Heart right ventricle (tissue), 16 donors: ENCODE results near the gene HMCN2. TPM values are rescaled to one million over a fixed set of nuclear protein-coding genes. Genes with fewer than 3 reads are reported as not detected.

Source experiments
- ATAC-seq, 8 donors: fragments of 200-7000 bp; cut with Tn5 transposase; one replicate each; pipeline ENCODE4 v1.9.1; 2020; ENCODE audit warnings: mild to moderate bottlenecking in 8 of 8, moderate library complexity in 8 of 8, moderate number of reproducible peaks in 1 of 8
- DNase-seq, 2 donors: peaks; one replicate each; pipeline ENCODE4 v3.0.0-alpha.2; 2020
- H3K27ac ChIP-seq, 10 donors: fragments of 200-600 bp; sonication (generic) in 2 of 10; one replicate each; pipeline versions ENCODE4 v1.5.0 to v1.8.0; 2020 to 2022; ENCODE audit warnings: mild to moderate bottlenecking in 3 of 10
- H3K27me3 ChIP-seq, 7 donors: fragments of 200-600 bp; one replicate each; pipeline ENCODE4 v1.8.0; 2021 to 2022; ENCODE audit warnings: mild to moderate bottlenecking in 2 of 7
- H3K36me3 ChIP-seq, 9 donors: fragments of 200-600 bp; sonication (generic) in 1 of 9; one replicate each; pipeline versions ENCODE4 v1.5.0 to v1.8.0; 2020 to 2022; ENCODE audit warnings: mild to moderate bottlenecking in 2 of 9
- H3K4me1 ChIP-seq, 9 donors: fragments of 200-600 bp; sonication (generic) in 1 of 9; one replicate each; pipeline versions ENCODE4 v1.5.0 to v1.8.0; 2020 to 2022; ENCODE audit warnings: mild to moderate bottlenecking in 4 of 9
- H3K4me3 ChIP-seq, 10 donors: fragments of 200-600 bp; sonication (generic) in 2 of 10; one replicate each; pipeline versions ENCODE4 v1.5.0 to v1.8.0; 2020 to 2022; ENCODE audit warnings: mild to moderate bottlenecking in 7 of 10, moderate library complexity in 2 of 10
- H3K9me3 ChIP-seq, 11 donors: fragments of 200-600 bp in 10 of 11; sonication (generic) in 2 of 11; one replicate each; pipeline versions ENCODE4 v1.5.0 to v1.8.0; 2013 to 2022; ENCODE audit warnings: mild to moderate bottlenecking in 2 of 11, control low read depth in 1 of 11, moderate library complexity in 1 of 11
- WGBS, 2 donors: extraction: QIAGEN DNeasy Blood & Tissue Kit; methylation state at CpG; one replicate each; pipeline ENCODE4 v1.1.7; 2013; ENCODE audit warnings: inconsistent platforms in 1 of 2; 5-methylcytosine and 5-hydroxymethylcytosine counted together
- intact Hi-C, 10 donors: fragments of 100-400 bp; cut with DNase I; formaldehyde crosslinking; loops; one replicate each; pipeline versions ENCODE4 v1.11.1 to v1.14.2; 2022
- polyA plus RNA-seq, 2 donors: library from polyadenylated mRNA; stranded (reverse); fragments of 200-250 nt; gene quantifications; one replicate each; pipeline ENCODE4 v1.2.3, GENCODE V29; 2013
- total RNA-seq, 10 donors: library from RNA; stranded (reverse); fragmentation: NEBNext Ultra II Directional in 3 of 10; extraction: Animal tissue kit (Norgen Biotek cat#: 25700) in 3 of 10; gene quantifications; one replicate each; pipeline versions ENCODE4 v1.2.1 to v1.2.4, GENCODE V29; 2021 to 2023
- TF ChIP-seq, protein P1 (sequence below), 9 donors: fragments of 200-600 bp; sonication (generic) in 2 of 9; IDR thresholded peaks; one replicate each; pipeline versions ENCODE4 v1.5.0 to v1.8.0; 2021 to 2022; ENCODE audit warnings: antibody characterized with exemption in 9 of 9, mild to moderate bottlenecking in 5 of 9, moderate library complexity in 1 of 9
- donor health status: Arrhythmogenic right ventricular cardiomyopathy.
- donor health status: ischemic (EF 13 %, LVEDD 7.1; RV severe dilation, severe dysfunction).
- donor health status: healthy with polysubstance abuse.
- donor health status: DM: no; HTN: yes; CAD: no.
- donor health status: DM: no; HTN: no; CAD: no.
- donor health status: ischemic (EF 25% LVEDD 6.9; RV normal size, moderate dysfunction).
- donor health status: ischemic (EF 25% LVEDD 5.7; RV mildly dilated, moderate dysfunction).
- donor health status: healthy.
- donor health status: DM: yes; HTN: yes; CAD: no.
- donor health status: Ischemic cardiomyopathy.
- donor health status: ischemic (EF 35%, LVEDD 5.7; RV mildly dilated, moderate dysfunction).
- donor health status: nonischemic (EF 11% LVEDD 7.7; RV severe dilation, severe dysfunction).
- donor health status: DM: yes; HTN: yes; CAD: no.
- donor health status: PGD.
- donor health status: ischemic (EF 29% LVEDD 5.4; RV normal size, mild dysfunction).
- donor health status: nonischemic (EF 23%, LVEDD 6.1; RV moderate dilation, normal function).

Gene HMCN2
- total and polyA plus RNA-seq, 12 donors = 2.6 to 10.2 (median 4.9) TPM

DNA sequence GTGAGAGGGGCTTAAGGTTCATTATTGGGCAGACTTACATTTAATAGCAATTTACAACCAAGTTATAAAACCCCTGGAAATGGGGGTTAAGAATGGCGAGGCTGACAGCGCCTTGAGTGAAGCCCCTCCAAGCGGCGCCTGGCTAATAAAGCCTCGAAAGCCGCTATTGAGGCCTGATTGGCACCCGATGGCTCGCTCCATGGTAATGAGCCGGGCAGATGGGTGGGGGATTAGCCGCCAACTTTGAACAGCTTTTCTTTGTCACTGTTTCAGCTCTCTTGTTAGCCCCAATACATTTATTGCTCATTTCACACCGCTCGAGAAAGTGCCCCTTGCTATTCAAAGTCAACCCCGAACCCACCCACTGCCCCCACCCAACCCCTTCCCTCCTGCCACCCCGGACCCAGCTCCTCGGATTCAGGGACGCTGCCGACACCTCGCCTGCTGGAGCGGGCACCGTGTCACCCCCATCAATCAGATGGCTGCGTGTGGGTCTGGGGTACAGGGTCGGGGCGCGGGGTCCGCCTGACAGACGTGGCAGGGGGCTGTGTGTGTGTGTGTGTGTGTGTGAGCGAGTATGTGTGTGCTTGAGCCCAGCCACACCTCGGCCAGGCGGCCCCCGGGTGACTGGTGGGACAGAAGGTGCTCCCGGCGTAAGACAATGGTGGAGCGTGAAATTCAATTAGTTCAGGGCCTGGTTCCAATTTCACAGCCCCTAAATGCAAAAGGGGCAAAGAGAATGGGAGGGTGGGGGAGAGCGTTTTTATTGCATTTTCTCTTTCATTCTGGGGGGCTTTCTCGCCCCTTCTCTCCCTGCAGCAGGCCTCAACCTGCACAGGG is 213.4 kb downstream of the HMCN2 start:
- DNase-seq = no peak
- no peak overlapping the region for H3K4me3 ChIP-seq
- TF ChIP-seq, protein P1, sequence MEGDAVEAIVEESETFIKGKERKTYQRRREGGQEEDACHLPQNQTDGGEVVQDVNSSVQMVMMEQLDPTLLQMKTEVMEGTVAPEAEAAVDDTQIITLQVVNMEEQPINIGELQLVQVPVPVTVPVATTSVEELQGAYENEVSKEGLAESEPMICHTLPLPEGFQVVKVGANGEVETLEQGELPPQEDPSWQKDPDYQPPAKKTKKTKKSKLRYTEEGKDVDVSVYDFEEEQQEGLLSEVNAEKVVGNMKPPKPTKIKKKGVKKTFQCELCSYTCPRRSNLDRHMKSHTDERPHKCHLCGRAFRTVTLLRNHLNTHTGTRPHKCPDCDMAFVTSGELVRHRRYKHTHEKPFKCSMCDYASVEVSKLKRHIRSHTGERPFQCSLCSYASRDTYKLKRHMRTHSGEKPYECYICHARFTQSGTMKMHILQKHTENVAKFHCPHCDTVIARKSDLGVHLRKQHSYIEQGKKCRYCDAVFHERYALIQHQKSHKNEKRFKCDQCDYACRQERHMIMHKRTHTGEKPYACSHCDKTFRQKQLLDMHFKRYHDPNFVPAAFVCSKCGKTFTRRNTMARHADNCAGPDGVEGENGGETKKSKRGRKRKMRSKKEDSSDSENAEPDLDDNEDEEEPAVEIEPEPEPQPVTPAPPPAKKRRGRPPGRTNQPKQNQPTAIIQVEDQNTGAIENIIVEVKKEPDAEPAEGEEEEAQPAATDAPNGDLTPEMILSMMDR (IDR thresholded peaks at IDR 0.05) = no peak
- intact Hi-C loops = loop anchor here in 1 of 10 donors (10.0 kb wide), 1 partner anchor 64 kb away; no protein-coding TSS in a partner anchor
- H3K9me3 ChIP-seq = no peaks in the 10 kb centered on the region
- peaks cover 0 to 5% (median 0%) of the 10 kb centered on the region in 7 donors for H3K27me3 ChIP-seq
- ATAC-seq = no peak
- H3K36me3 ChIP-seq = peaks cover 0 to 56% (median 13%) of the 10 kb centered on the region in 9 donors
- H3K27ac ChIP-seq = no peak overlapping the region
- no peaks in the 10 kb centered on the region for H3K4me1 ChIP-seq
- WGBS, 2 donors = 93% methylated on average over 35 of the region's 35 CpGs

DNA sequence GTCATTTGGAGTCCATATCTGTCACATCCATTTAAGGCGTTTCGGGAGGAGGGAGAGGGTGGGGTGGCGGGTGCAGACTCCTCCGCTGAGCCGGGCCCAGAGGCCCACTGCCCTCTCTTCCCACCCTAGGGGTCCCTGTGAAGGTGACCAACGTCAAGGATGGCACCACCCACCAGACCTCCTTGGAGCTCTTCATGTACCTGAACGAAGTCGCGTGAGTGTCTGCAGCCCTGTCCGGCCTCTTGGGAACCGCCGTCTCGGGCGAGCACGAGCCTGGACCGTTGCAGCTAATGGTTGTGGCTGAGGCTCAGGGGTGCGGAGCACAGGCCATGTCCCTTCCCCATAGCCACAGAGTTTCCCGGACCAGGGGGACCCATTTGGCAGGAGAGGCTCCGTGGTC is 214.0 kb downstream of the HMCN2 start:
- 91 to 92% methylated on average over 19 of the region's 19 CpGs for WGBS, 2 donors
- intact Hi-C loops = loop anchor here in 1 of 10 donors (10.0 kb wide), 1 partner anchor 65 kb away; no protein-coding TSS in a partner anchor

DNA sequence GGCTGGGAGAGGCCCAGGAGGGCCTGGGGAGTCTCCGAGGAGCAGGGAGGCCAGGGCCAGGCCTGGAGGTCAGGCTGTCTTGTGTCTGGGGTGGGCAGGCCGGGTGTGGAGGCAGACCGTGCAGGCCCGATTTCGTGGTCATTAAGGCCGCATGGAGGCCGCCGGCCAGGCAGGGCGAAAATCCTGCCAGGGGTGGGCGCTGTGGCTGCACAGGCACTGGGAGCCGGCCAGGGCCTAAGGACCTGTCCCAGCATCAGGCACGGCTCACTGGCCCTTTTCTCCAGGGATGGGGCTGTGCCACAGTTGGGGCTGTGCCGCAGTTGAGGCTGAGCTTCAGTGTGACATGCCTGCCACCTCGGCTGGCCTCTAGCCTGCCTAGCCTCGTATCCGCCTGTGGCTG is 215.1 kb downstream of the HMCN2 start:
- peaks cover 0 to 5% (median 0%) of the 10 kb centered on the region in 7 donors for H3K27me3 ChIP-seq
- no peaks in the 10 kb centered on the region for H3K9me3 ChIP-seq
- DNase-seq = no peak
- H3K27ac ChIP-seq = no peak overlapping the region
- no peak overlapping the region for H3K4me3 ChIP-seq
- ATAC-seq = peak in 2 of 8 donors; percentile 10 to 35
- H3K4me1 ChIP-seq = no peaks in the 10 kb centered on the region
- H3K36me3 ChIP-seq = peaks cover 0 to 64% (median 13%) of the 10 kb centered on the region in 9 donors
- 86% methylated on average over 15 to 16 of the region's 16 CpGs for WGBS, 2 donors
- intact Hi-C loops = no loop called here
- TF ChIP-seq, protein P1 (IDR thresholded peaks at IDR 0.05) = no peak

More for the DNA sequence above, 214.0 kb downstream of the HMCN2 start:
- Histone ChIP-seq H3K36me3 (peaks cover 0 to 56% (median 13%) of the 10 kb centered on the region in 9 donors), H3K4me3 (no peak overlapping the region), H3K27me3 (peaks cover 0 to 5% (median 0%) of the 10 kb centered on the region in 7 donors), H3K27ac (no peak overlapping the region), H3K9me3 (no peaks in the 10 kb centered on the region), H3K4me1 (no peaks in the 10 kb centered on the region)
- no peak for ATAC-seq
- no peak for DNase-seq
- TF ChIP-seq, protein P1 (IDR thresholded peaks at IDR 0.05) = no peak

DNA sequence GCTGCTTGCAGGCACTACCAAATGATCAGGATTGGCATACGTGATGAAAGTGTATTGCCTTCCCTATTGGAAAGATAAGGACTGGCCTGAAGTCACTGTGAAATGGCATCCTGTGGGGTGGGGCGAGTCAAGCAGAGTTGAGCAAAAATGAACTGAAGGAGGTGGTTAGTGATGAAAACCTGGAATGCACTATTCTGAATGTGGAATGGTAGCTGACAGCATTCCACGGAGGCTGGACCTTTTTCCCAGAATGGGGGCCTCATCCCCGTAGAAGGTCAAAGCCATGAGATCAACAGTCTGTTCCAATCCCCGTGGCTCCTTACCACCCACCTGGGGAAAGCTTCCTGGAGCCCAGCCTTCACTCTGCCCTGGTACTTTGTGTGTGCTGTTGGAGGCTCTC is 216.9 kb downstream of the HMCN2 start:
- WGBS, 2 donors = 62 to 71% methylated on average over 5 of the region's 5 CpGs
- intact Hi-C loops = no loop called here

More for the DNA sequence above, 216.9 kb downstream of the HMCN2 start:
- TF ChIP-seq, protein P1 (IDR thresholded peaks at IDR 0.05) = no peak
- peaks cover 0 to 5% (median 0%) of the 10 kb centered on the region in 7 donors for H3K27me3 ChIP-seq
- H3K9me3 ChIP-seq = no peaks in the 10 kb centered on the region
- no peak for ATAC-seq
- H3K4me3 ChIP-seq = no peak overlapping the region
- H3K4me1 ChIP-seq = no peaks in the 10 kb centered on the region
- no peak for DNase-seq
- H3K27ac ChIP-seq = no peak overlapping the region
- peaks cover 0 to 58% (median 13%) of the 10 kb centered on the region in 9 donors for H3K36me3 ChIP-seq
